Stimulated activated CD8-positive, alpha-beta memory T cell treated with anti-CD3 and anti-CD28 coated beads, Interleukin-15, amount 100 ng/mL, for 24 hours (primary cell): ENCODE data around the gene SPHK1.
"Not testable (repeated sequence)": the region's sequence is repeated elsewhere in the genome, so short reads cannot be mapped to it uniquely, and the experiment has no call there.

ENCODE experiments used
- DNase-seq: peaks from one replicate; pipeline ENCODE4 v3.0.0-alpha.2; 2020; ENCODE audit warnings: low read depth

The SPHK1 gene, protein sequence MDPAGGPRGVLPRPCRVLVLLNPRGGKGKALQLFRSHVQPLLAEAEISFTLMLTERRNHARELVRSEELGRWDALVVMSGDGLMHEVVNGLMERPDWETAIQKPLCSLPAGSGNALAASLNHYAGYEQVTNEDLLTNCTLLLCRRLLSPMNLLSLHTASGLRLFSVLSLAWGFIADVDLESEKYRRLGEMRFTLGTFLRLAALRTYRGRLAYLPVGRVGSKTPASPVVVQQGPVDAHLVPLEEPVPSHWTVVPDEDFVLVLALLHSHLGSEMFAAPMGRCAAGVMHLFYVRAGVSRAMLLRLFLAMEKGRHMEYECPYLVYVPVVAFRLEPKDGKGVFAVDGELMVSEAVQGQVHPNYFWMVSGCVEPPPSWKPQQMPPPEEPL

DNA sequence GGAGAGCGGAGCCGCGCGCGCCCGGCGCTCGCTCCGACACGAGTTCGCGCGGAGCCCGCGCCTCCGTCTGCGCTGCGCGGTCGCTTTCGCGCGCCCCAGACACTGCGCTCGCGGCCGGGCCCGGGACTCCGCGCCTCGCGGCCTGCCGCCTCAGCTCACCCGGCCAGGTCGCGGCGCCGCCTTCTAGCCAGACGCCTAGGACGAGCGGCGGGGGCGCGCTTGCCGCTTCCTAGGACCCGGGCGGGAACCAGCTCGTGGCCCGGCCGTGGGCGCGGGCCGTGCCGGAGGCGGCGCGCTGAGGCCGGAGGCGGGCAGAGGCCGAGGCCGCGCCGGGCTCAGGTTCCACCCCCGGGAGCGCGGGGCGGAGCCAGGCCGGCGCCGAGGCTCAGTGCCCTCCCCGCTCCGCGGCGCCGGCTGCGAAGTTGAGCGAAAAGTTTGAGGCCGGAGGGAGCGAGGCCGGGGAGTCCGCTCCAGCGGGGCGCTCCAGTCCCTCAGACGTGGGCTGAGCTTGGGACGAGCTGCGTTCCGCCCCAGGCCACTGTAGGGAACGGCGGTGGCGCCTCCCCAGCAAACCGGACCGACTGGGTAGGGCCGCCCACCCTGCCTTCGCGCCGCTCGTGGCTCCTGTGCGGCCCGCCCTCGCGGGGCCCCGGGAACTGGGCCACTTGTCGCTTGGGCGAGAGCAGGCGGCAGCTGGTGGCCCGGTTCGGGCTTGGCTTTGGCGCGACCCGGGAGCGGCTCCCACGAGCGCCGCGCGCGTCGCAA is at the start of gene SPHK1:
Gene SPHK1, plus strand, starts transcription at position 388 of the 765 bp plus-strand sequence. CDS start 1,036 bp downstream, outside the sequence.
- DNase-seq, result no peak

DNA sequence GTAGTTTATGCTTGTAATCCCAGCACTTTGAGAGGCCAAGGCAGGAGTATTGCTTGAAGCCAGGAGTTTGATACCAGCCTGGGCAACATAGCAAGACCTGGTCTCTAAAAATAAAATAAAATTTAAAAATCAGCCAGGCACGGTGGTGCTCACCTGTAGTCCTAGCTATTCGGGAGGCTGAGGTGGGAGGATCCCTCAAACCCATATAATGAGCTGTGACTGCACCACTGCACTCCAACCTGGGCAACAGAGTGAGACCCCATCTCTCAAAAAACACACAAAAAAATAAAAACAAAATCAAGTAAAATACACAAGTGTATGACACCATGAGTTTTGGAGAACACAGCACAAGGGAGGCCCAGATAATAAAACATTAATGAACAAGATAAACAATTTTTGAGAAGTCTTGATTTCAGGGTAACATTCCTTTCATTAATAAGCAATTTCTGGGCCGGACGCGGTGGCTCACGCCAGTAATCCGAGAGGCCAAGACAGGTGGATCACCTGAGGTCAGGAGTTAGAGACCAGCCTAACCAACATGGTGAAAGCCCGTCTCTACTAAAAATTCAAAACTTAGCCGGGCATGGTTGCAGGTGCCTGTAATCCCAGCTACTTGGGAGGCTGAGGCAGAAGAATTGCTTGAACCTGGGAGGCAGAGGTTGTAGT is 48.6 kb upstream of the SPHK1 start:
- no peak for DNase-seq

DNA sequence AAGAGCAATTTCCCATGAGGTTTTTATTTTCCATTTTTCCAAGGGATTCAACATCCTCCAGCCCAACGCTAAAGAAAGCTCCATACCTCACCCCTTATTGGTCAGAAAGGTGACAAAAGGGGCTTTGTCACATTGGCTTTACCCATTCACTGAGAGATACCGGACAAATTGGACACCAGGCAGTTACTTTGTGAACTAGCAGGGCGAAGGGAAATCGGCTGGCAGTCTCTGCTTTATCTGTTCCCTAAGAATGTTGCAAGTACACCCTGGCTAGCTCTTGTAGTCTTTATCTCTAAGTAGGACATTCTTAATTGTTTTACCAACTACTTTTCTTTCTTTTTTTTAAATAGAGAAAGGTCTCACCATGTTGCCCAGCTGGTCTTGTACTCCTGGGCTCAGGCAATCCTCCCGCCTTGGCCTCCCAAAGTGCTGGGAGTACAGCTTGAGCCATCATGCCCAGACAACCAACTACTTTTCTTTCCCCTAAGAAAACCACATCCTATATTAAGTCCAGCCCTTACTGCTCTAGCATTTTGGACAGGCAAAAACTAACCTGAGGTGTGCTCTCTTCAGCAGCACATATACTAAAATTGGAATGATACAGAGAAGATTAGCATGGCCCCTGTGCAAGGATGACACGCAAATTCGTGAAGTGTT is 47.5 kb upstream of the SPHK1 start:
- no peak for DNase-seq

DNA sequence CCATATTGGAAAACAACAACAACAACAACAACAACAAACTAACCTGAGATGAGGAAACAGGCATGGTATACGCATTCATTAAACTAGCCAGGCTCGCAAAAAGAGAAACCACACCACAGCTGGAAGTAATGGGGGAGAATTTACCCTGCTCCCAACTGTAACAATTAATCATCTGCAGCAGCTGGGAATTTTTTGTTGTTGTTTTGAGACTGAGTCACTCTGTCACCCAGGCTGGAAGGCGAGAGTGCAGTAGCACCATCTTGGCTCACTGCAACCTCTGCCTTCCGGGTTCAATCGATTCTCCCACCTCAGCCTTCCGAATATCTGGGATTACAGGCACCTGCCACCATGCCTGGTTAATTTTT is 47.0 kb upstream of the SPHK1 start:
- DNase-seq, result no peak

DNA sequence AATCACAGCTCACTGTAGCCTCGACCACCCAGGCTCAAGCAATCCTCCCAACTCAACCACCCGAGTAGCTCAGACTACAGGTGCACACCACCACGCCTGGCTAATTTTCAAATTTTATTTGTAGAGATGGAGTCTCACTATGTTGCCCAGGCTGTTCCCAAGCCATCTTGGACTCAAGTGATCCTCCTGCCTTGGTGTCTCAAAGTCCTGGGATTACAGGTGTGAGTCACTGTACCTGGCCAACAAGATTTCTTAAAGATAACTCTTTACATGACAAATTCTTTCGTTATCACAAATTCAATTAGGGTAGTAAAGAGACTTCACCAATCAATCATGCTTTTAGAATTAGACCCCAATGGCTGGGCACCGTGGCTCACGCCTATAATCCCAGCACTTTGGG is 43.1 kb upstream of the SPHK1 start:
- DNase-seq, result no peak

DNA sequence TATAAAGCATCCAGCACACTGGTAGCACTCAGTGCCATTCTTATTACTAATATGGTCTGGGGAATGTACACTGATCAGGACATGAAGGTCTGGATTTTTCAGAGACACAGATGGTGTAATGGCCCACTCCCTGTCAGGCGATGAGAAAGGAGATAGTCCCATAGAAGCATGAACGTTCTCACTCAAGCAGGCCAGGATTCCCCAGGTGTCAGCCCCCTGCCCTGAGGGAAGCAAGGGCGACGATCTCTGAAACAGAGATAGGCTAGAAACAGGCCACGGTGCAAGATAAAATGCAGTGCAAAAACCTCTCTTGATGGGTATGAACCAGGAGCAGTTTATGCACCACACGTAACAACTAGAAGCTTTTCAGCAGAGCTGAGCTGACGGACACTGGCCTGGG is 41.3 kb upstream of the SPHK1 start:
- DNase-seq, result no peak

DNA sequence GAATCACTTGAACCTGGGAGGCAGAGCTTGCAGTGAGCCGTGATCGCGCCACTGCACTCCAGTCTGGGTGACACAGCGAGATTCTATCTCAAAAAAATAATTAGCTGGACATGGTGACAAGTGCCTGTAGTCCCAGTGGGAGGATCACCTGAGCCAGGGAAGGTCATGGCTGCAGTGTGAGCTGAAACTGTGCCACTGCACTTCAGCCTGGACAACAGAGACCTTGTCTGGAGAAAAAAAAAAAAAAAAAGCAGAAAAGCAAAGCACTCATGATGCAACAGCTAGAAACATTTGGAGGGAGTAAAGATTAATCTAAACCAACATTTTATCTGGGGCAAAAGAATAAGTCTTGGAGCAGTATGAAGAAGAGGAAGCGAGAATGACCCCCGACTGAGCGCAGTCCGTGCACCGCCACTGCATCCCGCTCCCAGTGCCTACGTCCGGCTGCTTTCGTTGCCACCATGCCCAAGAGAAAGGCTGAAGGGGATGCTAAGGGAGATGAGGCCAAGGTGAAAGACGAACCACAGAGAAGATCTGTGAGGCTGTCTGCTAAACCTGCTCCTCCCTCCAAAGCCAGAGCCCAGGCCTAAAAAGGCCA is 38.9 kb upstream of the SPHK1 start:
- DNase-seq, result no peak

DNA sequence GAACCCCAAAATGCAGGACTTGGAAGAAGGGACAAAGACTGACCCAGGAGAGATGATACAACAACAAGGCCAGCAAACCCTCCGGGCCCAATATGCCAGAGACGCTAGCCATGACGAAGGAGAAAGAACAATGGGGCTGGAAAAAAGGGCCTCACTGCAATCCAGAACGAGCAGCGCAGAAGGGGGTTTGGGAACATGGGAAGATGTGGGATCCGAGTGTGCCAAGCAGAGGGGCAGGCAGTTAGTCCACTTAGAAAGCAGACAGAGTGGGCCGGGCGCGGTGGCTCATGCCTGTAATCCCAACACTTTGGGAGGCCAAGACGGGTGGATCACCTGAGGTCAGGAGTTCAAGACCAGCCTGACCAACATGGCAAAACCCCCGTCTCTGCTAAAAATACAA is 37.5 kb upstream of the SPHK1 start:
- DNase-seq, result not testable (repeated sequence)

DNA sequence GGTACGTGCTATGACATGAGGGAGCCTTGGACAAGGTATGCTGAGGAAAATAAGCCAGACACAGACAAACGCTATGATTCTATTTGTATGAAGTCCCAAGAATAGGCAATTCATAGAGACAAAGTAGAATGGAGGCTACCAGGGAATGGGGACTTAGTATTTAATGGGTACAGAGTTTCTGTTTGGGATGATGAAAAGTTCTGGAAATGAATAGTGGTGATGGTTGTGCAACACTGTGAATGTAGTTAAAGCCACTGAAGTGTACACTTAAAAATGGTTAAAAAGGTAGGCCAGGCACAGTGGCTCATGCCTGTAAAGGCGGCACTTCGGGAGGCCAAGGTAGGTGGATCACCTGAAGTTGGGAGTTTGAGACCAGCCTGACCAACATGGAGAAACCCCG is 33.9 kb upstream of the SPHK1 start:
- no peak for DNase-seq

DNA sequence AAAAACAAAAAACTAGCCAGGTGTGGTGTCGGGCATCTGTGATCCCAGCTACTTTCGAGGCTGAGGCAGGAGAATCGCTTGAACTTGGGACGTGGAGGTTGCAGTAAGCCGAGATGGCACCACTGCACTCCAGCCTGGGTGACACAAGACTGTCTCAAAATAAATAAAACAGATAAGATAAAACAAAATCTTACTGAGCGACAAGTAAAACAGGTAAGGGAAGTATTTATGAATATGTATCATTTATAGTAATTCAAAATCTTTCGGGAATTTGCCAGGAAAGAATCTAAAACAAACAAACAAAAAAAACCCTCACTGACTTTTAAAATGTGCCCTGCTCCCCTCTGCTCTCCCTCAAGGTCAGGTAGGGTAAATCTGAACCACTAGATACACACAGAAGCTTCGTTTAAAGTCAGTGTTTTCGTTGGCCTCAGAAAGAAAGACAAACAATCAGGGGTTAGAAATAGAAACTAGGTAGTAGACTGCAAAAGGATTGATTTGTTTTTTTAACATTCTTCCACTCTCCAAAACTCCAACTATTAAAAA is 32.8 kb upstream of the SPHK1 start:
- no peak for DNase-seq

DNA sequence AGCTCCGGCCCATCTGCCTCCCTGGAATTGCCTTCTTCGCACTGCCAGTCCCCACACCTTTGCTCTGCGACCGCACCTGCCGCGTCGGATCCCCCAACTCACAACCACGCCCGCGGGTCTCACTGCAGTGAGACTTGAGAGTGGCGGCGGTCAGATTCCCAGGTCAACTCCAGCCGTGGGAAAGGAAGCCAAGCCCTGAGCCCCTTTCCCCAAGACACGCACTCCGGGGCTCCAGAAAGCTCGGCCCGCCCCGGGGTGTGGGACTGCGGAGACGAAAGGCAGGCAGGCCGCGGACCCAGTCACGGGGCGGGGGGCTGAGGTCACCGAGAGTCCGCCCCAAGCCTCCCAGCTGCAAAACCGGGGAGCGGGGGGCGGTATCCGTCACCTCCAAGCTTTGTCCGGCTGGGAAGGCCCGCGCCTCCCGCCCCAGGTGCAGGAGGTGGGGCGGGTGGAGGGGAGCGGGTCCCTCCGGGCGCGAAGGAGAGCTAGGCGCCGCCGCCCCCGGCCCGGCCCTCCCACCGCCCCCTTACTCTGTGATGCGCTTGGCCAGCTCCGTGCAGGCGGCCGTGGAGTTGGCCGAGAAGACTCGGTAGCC is 31.3 kb upstream of the SPHK1 start:
- no peak for DNase-seq

DNA sequence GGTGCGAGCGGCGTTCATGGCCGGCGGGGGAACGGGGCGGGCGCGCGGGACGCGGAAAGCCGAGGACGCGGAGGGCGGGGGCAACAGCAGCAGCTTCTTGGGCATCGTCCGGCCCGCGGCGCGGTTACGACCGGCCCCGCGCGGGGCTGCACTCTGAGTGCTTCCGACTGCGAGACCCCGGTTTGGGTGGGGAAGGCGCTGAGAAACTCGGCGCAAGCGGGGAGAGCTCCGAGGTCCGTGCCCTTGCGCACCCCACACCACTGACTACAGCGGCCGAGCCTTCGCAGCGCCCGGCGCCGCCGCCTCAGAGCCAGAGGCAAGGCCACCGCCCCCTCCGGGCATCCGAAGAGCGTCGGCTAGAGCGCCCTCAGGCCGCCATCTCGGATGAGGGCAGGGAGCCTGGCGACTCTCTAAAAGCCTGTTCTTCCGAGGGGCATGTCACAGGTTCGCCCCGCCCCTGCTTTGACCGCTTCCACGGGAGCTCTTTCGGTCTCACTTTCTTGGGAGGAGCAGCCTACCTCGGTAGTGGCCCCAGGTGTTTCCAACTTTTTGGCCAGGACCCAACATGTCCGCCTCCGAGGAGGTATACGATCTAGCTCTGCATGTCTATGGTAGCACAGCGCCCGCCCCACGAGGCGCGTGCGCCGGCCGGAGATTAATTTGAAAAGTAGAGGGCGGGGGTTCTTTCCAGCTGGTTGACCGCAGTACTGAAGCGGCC is 30.7 kb upstream of the SPHK1 start, which contains the start of gene PRPSAP1:
Gene PRPSAP1, minus strand, starts transcription at position 318 of the 718 bp plus-strand sequence. Its CDS starts 213 bp downstream, at position 105.
- DNase-seq, result peak; percentile 61

DNA sequence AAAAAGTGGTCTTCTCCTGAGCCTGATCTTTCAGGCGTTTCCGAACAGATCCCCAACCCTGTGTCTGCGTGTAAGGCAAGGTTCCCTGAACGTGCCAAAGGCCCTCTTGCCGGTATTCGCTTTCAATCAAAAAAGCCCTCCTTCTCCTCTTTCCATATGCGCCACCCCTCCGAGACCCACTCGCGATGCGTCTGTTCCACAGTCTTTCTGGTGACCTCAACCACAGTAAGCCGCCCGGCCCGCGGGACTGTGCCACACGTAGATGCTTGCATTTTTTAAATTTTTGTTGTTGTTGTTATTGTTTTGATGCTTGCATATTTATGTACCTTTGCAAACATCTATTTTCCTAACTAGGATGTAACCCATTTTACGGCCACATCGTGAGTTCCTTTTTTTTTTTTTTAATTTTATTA is 30.1 kb upstream of the SPHK1 start:
- DNase-seq, result no peak

DNA sequence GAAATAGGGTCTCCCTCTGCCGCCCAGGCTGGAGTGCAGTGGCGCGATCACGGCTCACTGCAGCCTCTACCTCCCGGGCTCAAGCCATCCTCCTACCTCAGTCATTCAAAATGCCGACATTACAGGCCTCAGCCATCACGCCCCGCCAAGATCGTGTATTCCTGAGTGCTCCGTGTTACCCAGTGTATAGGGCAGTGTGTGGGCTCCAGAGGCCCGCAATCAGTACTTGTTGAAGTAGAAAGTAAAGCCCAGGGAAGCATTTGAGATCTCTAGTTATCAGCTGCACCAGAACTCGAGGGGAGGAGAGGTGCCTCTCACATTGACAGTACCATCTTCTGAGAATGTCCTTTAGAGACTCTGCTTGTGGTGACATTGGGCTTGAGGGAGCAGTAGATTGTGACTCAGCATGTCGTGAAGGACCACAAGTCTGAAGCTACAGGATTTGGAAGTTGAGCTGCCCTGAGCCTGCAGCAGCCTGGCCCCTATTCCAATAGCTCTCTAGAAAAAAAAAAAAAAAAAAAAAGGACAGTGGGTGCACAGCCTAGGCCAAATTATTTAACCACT is 29.6 kb upstream of the SPHK1 start:
- DNase-seq, result no peak

DNA sequence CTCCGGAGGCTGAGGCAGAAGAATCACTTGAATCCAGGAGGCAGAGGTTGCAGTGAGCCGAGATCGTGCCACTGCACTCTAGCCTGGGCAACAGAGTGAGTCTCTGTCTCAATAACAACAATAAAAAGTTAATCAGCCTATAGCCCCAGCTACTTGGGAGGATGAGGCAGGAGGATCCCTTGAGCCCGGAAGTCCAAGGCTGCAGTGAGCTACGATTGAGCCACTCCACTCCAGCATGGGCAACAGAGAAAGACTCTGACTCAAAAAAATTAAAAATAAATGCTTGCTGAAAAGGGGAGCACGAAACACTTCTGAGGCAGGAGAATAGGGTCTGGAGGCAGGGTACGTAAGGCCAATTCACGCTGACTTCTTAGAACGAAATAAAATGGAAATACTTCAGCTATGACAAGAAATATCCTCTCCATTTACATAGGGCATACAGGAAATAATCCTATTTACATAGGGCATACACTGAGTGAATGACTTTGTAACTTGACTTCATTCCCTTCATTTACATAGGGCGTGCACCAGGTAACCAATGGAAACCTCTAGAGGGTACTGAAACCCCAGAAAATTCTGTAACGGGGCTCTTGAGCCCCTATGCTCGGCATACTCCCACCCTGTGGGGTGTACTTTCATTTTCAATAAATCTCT is 27.5 kb upstream of the SPHK1 start:
- no peak for DNase-seq

DNA sequence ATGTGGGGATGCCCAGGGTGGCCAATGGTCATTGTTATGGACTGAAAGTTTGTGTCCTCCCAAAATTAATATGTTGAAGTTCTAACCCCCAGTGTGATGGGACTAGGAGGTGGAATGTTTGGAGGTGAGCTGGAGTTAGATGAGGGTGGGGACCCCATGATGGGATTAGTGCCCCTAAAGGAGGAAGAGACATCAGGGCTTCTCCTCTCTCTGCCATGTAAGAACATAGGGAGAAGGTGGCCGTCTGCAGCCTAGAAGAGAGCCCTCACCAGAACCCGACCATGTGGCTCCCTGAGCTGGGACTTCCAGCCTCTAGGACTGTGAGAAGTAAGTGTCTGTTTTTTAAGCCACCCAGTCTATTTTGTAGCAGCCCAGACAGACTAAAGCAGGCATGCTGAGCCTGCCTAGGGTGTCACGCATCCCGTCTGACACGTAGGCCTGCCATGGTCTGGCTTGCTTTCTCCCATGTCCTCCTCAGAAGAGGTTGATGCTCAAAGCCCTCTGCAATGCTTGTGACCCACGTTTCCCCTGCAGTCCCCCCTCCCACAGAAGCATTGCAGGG is 26.7 kb upstream of the SPHK1 start:
- DNase-seq, result no peak

DNA sequence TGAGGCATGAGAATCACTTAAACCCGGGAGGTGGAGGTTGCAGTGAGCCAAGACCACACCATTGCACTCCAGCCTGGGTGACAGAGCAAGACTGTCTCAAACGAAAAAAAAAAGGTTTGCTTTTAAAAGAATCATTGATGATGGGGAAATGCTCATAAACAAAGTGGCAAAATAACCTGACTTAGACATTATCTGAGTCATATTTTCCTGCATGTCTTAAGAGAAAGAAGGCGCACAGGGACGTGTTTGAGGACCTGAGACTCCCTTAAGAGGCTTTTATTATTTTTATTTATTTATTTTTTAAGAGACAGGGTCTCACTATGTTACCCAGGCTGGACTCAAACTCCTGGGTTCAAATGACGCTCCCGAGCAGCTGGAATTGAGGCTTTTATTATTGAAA is 25.0 kb upstream of the SPHK1 start:
- no peak for DNase-seq

DNA sequence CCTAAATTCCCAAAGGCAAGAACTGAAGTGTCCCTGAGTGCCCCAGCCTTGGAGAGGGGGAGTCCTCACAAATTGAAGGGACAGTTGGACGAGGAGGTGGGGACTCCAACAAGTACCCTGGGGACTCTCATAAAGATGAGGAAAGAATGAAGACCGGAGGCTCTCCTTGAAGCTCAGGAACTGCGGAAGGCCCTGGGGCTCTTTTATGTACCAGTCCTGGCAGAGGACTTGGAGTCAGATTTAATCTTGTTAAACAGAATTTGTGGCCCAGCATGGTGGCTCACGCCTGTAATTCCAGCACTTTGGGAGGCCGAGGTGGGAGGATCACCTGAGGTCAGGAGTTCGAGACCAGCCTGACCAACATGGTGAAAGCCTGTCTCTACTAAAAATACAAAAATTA is 24.6 kb upstream of the SPHK1 start:
- DNase-seq, result not testable (repeated sequence)

DNA sequence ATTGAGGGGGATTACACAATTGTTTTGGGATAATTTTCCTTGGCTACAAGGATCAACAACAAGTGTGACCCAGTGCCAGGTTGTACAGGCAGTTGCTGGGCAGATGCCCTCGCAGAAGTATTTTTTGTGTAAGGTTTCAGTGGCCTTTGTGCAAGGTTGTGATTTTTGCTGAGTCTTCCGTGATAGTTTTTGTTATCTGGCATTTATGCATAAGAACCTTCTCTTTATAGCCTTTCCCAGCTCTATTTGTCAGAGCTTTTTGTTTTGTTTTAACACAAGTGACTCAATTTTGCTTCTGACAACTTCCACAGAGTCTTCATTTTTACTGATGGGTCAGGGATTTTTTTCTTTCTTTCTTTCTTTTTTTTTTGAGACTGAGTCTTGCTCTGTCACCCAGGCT is 23.9 kb upstream of the SPHK1 start:
- no peak for DNase-seq
